ENCODE results near the gene SIX6.

SIX6 gene

DNA sequence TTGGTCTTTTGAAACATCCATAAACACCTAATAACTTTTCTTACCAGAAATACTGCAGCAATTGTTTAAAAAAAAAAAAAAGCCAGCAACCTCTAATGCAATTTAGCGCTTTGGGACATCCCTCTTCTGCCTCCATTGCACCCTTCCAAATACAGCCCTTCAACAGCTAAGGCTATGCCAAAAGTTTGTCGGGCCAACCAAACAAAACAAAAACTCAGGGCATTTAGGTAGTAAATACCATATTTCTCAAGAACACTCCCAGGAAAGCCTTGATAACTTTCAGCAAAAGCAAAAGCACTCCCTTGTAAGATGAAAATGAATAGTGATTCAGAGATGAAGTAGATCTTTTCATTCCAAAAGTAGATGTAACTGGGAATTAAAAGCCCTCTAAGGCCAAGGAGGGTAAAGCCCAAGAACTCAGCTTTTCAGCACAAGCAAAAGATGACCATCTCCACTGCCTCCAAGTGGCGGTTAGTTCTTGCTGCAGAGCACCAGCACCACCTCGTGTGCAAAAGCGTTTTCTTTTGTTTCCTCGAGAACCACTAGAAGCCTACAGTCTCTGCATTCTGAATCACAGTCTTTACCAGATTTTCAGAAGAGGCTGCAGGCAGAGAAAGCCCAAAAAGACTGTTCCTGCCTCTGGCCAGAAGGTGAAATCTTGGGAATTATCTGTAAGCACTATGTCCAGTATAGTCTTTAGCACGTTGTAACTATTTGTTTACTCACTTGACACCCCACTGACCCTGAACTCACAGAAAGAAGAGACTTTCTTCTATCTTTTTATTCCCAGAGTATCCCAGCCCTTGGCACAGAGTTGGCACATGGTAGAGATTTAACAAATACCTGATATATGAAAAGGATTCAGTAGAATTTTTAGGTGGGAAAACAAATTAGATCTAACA is 53.1 kb downstream of the SIX6 start:
- TF ChIP-seq REST (IDR thresholded peaks at IDR 0.05; ENCODE audit: insufficient read depth in 1 of 2, low read depth in 2 of 2, low read length in 2 of 2) (no peak), SIN3A (IDR thresholded peaks at IDR 0.05; ENCODE audit: borderline replicate concordance, insufficient read depth, low read length) (no peak), FOXP2 (optimal IDR thresholded peaks at IDR 0.05; ENCODE audit: borderline replicate concordance, extremely low read depth, extremely low read length, insufficient read depth) (no peak), POLR2AphosphoS5 (IDR thresholded peaks at IDR 0.05; ENCODE audit: low read depth, low read length) (no peak), TAF1 (IDR thresholded peaks at IDR 0.05; ENCODE audit: borderline replicate concordance, insufficient read depth, low read length) (no peak)
